Panc1 (cell line): ENCODE data around the gene TRIM66. TPM values are rescaled to one million over a fixed set of nuclear protein-coding genes. Genes with fewer than 3 reads are reported as not detected.

Experiments used
- ATAC-seq: fragments of 200-7000 bp; cut with Tn5 transposase; 2 replicates; pipeline ENCODE4 v1.9.1; 2020; ENCODE audit warnings: mild to moderate bottlenecking, moderate library complexity
- BruUV-seq: library from RNA; stranded (reverse); fragments of 400-500 nt; replicated peaks from 2 replicates; lab custom pipeline; 2021; lab: Mats Ljungman, UMichigan
- CTCF ChIA-PET: fragments of 300-600 bp; sonication (Branson Sonifier 250); formaldehyde crosslinking; loops from one replicate; lab custom pipeline; 2022; ENCODE audit warnings: antibody characterized with exemption; lab: Charles Lee
- POLR2A ChIA-PET: fragments of 300-600 bp; sonication (Branson Sonifier 250); formaldehyde crosslinking; loops from one replicate; lab custom pipeline; 2022; ENCODE audit warnings: antibody characterized with exemption; lab: Charles Lee
- DNase-seq: peaks from one replicate; pipeline ENCODE4 v3.0.0-alpha.2; 2010; ENCODE audit warnings: low read depth, low spot score
- H3K27ac ChIP-seq: 2 replicates; pipeline ENCODE4 v1.5.1; 2011; ENCODE audit warnings: mild to moderate bottlenecking, low read length, inconsistent platforms
- H3K27me3 ChIP-seq: fragments of 200-500 bp; sonication (Bioruptor generic); 2 replicates; pipeline ENCODE4 v1.6.0; 2014; ENCODE audit warnings: low read length, inconsistent platforms; ENCODE audit not compliant: control insufficient read depth, insufficient read depth
- H3K36me3 ChIP-seq: fragments of 200-500 bp; sonication (Bioruptor generic); 2 replicates; pipeline ENCODE4 v1.5.1; 2014; ENCODE audit warnings: inconsistent platforms, mild to moderate bottlenecking, low read length, moderate library complexity; ENCODE audit not compliant: control insufficient read depth, insufficient read depth
- H3K4me1 ChIP-seq: 2 replicates; pipeline ENCODE4 v1.5.1; 2011; ENCODE audit warnings: inconsistent platforms, mild to moderate bottlenecking, low read length, moderate library complexity; ENCODE audit not compliant: control insufficient read depth, insufficient read depth
- H3K4me3 ChIP-seq, 2 experiments: 2 replicates each; pipeline ENCODE4 v1.5.1; 2011 to 2012; ENCODE audit warnings: low read depth in 2 of 2, low read length in 2 of 2, mild to moderate bottlenecking in 2 of 2, inconsistent platforms in 1 of 2, moderate library complexity in 1 of 2
- H3K9me3 ChIP-seq: fragments of 200-500 bp; sonication (Bioruptor generic); 2 replicates; pipeline ENCODE4 v1.5.1; 2014; ENCODE audit warnings: low read depth, mild to moderate bottlenecking, inconsistent platforms, low read length, moderate library complexity; ENCODE audit not compliant: control insufficient read depth, insufficient read depth
- CTCF ChIP-seq: fragments of 450-650 bp; IDR thresholded peaks from 2 replicates; pipeline ENCODE4 v1.5.1; 2017; ENCODE audit warnings: mild to moderate bottlenecking
- POLR2AphosphoS5 ChIP-seq: IDR thresholded peaks from 2 replicates; pipeline ENCODE4 v1.6.1; 2012; ENCODE audit warnings: mild to moderate bottlenecking, low read depth, low read length, moderate library complexity
- REST ChIP-seq, 2 experiments: IDR thresholded peaks; 2 replicates each; pipeline ENCODE4 v1.6.1; 2011 to 2012; ENCODE audit warnings: low read depth in 2 of 2, control low read depth in 1 of 2, low read length in 1 of 2, mild to moderate bottlenecking in 1 of 2, moderate library complexity in 1 of 2; ENCODE audit not compliant: insufficient read depth in 1 of 2
- SIN3A ChIP-seq: IDR thresholded peaks from 2 replicates; pipeline ENCODE4 v1.6.1; 2012; ENCODE audit warnings: low read depth, mild to moderate bottlenecking, low read length, moderate library complexity, borderline replicate concordance; ENCODE audit not compliant: insufficient read depth
- TCF7L2 ChIP-seq: IDR thresholded peaks from 2 replicates; pipeline ENCODE4 v1.6.1; 2011; ENCODE audit warnings: mild to moderate bottlenecking, low read depth, low read length, inconsistent platforms
- in situ Hi-C: cut with HindIII; loops from 2 replicates; pipeline ENCODE4 v1.10.0; 2016; ENCODE audit warnings: low sequenced_read_pairs, low pct_unique_long_range_greater_than_20kb
- intact Hi-C: fragments of 100-400 bp; cut with micrococcal nuclease; formaldehyde crosslinking; loops from one replicate; pipeline ENCODE4 v1.10.0; 2022; ENCODE audit not compliant: unreplicated experiment
- total RNA-seq: library from RNA; stranded (reverse); gene quantifications from one replicate; pipeline ENCODE4 v1.2.1, GENCODE V29; 2021; ENCODE audit not compliant: unreplicated experiment

The TRIM66 gene
- total RNA-seq, 1 experiment from 2014 or later = 30.4 TPM

GRCh38 chr11:8581300-8581699 lies 101.2 kb downstream of the TRIM66 start:
- Histone ChIP-seq H3K27ac (no peak overlapping the region), H3K9me3 (no peaks in the 10 kb centered on the region), H3K4me1 (no peaks in the 10 kb centered on the region), H3K27me3 (peaks cover 5% of the 10 kb centered on the region; the same call in 1 of the 2 replicates), H3K36me3 (no peaks in the 10 kb centered on the region), H3K4me3 (no peak overlapping the region)
- in situ Hi-C loops (no loop called here), intact Hi-C loops (no loop called here)
- CTCF ChIA-PET = no interaction called here
- TF ChIP-seq SIN3A (no peak), TCF7L2 (no peak), REST (IDR thresholded peaks at IDR 0.05; ENCODE audit: insufficient read depth in 1 of 2, low read depth in 2 of 2, low read length in 1 of 2) (no peak), CTCF (no peak), POLR2AphosphoS5 (no peak)
- POLR2A ChIA-PET = no interaction called here
- ATAC-seq (peak; percentile 58; the same call in 1 of the 2 replicates), DNase-seq (no peak)
- no TSS peak for BruUV-seq

GRCh38 chr11:8577791-8578581 lies 104.5 kb downstream of the TRIM66 start:
- TF ChIP-seq POLR2AphosphoS5 = no peak
- TF ChIP-seq TCF7L2 = no peak
- no peak for TF ChIP-seq SIN3A
- no peak for TF ChIP-seq CTCF
- TF ChIP-seq REST (IDR thresholded peaks at IDR 0.05; ENCODE audit: insufficient read depth in 1 of 2, low read depth in 2 of 2, low read length in 1 of 2) = no peak
- Histone ChIP-seq H3K4me1 (no peaks in the 10 kb centered on the region), H3K4me3 (no peak overlapping the region), H3K27me3 (peaks cover 5% of the 10 kb centered on the region; the same call in 1 of the 2 replicates), H3K36me3 (no peaks in the 10 kb centered on the region), H3K9me3 (no peaks in the 10 kb centered on the region), H3K27ac (no peak overlapping the region)
- intact Hi-C loops = no loop called here
- no peak; the same call in 1 of the 2 replicates for ATAC-seq
- no TSS peak for BruUV-seq
- ChIA-PET POLR2A (interaction anchor here (0.6 kb wide), 1 partner anchor 1641 kb away, joined by 3 read pairs; no protein-coding TSS in a partner anchor), CTCF (no interaction called here)
- DNase-seq = no peak
- in situ Hi-C loops = no loop called here
